Right ventricle myocardium superior (tissue), 1 donor: ENCODE measurements around the gene CENPI. TPM values are rescaled to one million over a fixed set of nuclear protein-coding genes. Genes with fewer than 3 reads are reported as not detected.

Source experiments
- total RNA-seq: library from RNA; stranded (reverse); fragmentation: NEBNext Ultra II Directional; extraction: Animal tissue kit (Norgen Biotek cat#: 25700); gene quantifications from one replicate; pipeline ENCODE4 v1.2.1, GENCODE V29; 2021
- donor health status: DM: no; HTN: yes; CAD: no; lungs with severe emphysema.

CENPI gene
- total RNA-seq, 1 donor from 2014 or later, result 0.51 TPM

Other genes starting within 250 kb of the CENPI start
- not detected for gene NOX1, start 223.8 kb upstream of the CENPI start, total RNA-seq
- not detected for gene XKRX, start 169.3 kb upstream of the CENPI start, total RNA-seq
- gene ARL13A, start 128.5 kb upstream of the CENPI start, total RNA-seq, result not detected
- 17.0 TPM for gene TRMT2B, start 46.1 kb upstream of the CENPI start, total RNA-seq
- 0.30 TPM for gene TMEM35A, start 19.3 kb upstream of the CENPI start, total RNA-seq
- 0.05 TPM for gene DRP2, start 121.6 kb downstream of the CENPI start, total RNA-seq
- not detected for gene TAF7L, start 193.1 kb downstream of the CENPI start, total RNA-seq